ENCODE results near the gene ITPRID1.

- TF ChIP-seq CTCF (IDR thresholded peaks at IDR 0.05) (no peak), POLR2A (IDR thresholded peaks at IDR 0.05) (no peak), POLR2AphosphoS5 (IDR thresholded peaks at IDR 0.05; ENCODE audit: insufficient read depth in 1 of 2, low read depth in 1 of 2) (no peak)
Measured at GRCh38 chr7:31495653-31496052, 18.2 kb upstream of the ITPRID1 start.

Measured in vagina (tissue), 2 donors.